ENCODE measurements around the gene ENDOD1.

- TF ChIP-seq POLR2A (IDR thresholded peaks at IDR 0.05; ENCODE audit: low read length) = no peak
- TF ChIP-seq MAX (IDR thresholded peaks at IDR 0.05) = no peak
- TF ChIP-seq SREBF2 (IDR thresholded peaks at IDR 0.05) = no peak
- no peak for TF ChIP-seq ESRRA (IDR thresholded peaks at IDR 0.05; ENCODE audit: borderline replicate concordance, low read length)
- TF ChIP-seq CTCF (IDR thresholded peaks at IDR 0.05) = no peak
- TF ChIP-seq POLR2AphosphoS2 (conservative IDR thresholded peaks at IDR 0.05; ENCODE audit: low read length) = no peak
- no peak for TF ChIP-seq RNF2 (IDR thresholded peaks at IDR 0.05; ENCODE audit: borderline replicate concordance, low read depth)
- TF ChIP-seq EP300 (IDR thresholded peaks at IDR 0.05) = no peak
- TF ChIP-seq BHLHE40 (IDR thresholded peaks at IDR 0.05; ENCODE audit: low read depth, low read length) = no peak
These were observed 54.9 kb downstream of the ENDOD1 start for GRCh38 chr11:95144313-95145235.

Data from A549 (cell line).